Right ventricle myocardium inferior (tissue), 1 donor: ENCODE measurements around the gene CCR6. TPM values are rescaled to one million over a fixed set of nuclear protein-coding genes. Genes with fewer than 3 reads are reported as not detected.
"Not testable (repeated sequence)": the region's sequence is repeated elsewhere in the genome, so short reads cannot be mapped to it uniquely, and the experiment has no call there.

Experiments
- ATAC-seq: fragments of 200-7000 bp; cut with Tn5 transposase; one replicate; pipeline ENCODE4 v1.9.1; 2020; ENCODE audit warnings: mild to moderate bottlenecking, moderate library complexity
- DNase-seq: peaks from one replicate; pipeline ENCODE4 v3.0.0; 2021; ENCODE audit errors: missing footprints
- intact Hi-C: fragments of 100-400 bp; cut with DNase I; formaldehyde crosslinking; loops from one replicate; pipeline ENCODE4 v1.11.0; 2022
- total RNA-seq: library from RNA; stranded (reverse); fragmentation: NEBNext Ultra II Directional; extraction: Animal tissue kit (Norgen Biotek cat#: 25700); gene quantifications from one replicate; pipeline ENCODE4 v1.2.1, GENCODE V29; 2021
- donor health status: DM: no; HTN: yes; CAD: no; lungs with severe emphysema.

Gene CCR6
- total RNA-seq, 1 donor from 2014 or later, result not detected

- intact Hi-C loops, result no loop called here
- DNase-seq, result no peak
- peak; percentile 28 for ATAC-seq
Measured at GRCh38 chr6:167154291-167154690, 31.4 kb downstream of the CCR6 start.

GRCh38 chr6:167154895-167155294 lies 32.0 kb downstream of the CCR6 start:
- intact Hi-C loops, result no loop called here
- DNase-seq (no peak), ATAC-seq (no peak)

GRCh38 chr6:167157414-167157813 lies 34.5 kb downstream of the CCR6 start:
- DNase-seq, result no peak
- no peak for ATAC-seq
- intact Hi-C loops, result no loop called here

- no peak for DNase-seq
- intact Hi-C loops, result no loop called here
Measured at GRCh38 chr6:167157863-167158262, 35.0 kb downstream of the CCR6 start, which contains the start of gene GPR31. Gene GPR31, minus strand, starts transcription at chr6:167157980. Its CDS starts 149 bp downstream, at chr6:167157831.

GRCh38 chr6:167161851-167162467 lies 39.1 kb downstream of the CCR6 start:
- intact Hi-C loops, result no loop called here
- no peak for ATAC-seq
- no peak for DNase-seq

More at GRCh38 chr6:167157863-167158262, 35.0 kb downstream of the CCR6 start, which contains the start of gene GPR31:
- no peak for ATAC-seq

GRCh38 chr6:167162591-167162990 lies 39.7 kb downstream of the CCR6 start:
- ATAC-seq (no peak), DNase-seq (no peak)
- intact Hi-C loops, result no loop called here

GRCh38 chr6:167163476-167164011 lies 40.6 kb downstream of the CCR6 start:
- intact Hi-C loops, result no loop called here

GRCh38 chr6:167164261-167164660 lies 41.4 kb downstream of the CCR6 start:
- intact Hi-C loops, result no loop called here
- no peak for ATAC-seq
- DNase-seq, result no peak

More at GRCh38 chr6:167163476-167164011, 40.6 kb downstream of the CCR6 start:
- no peak for DNase-seq
- ATAC-seq, result no peak

GRCh38 chr6:167165858-167166471 lies 43.1 kb downstream of the CCR6 start:
- no peak for DNase-seq
- intact Hi-C loops, result no loop called here
- no peak for ATAC-seq

- DNase-seq, ATAC-seq, intact Hi-C loops: not testable (repeated sequence)
Measured at GRCh38 chr6:167167699-167168098, 44.8 kb downstream of the CCR6 start.

- intact Hi-C loops, ATAC-seq, DNase-seq: not testable (repeated sequence)
Measured at GRCh38 chr6:167168296-167168695, 45.4 kb downstream of the CCR6 start.

GRCh38 chr6:167169867-167170266 lies 47.0 kb downstream of the CCR6 start:
- DNase-seq, intact Hi-C loops, ATAC-seq: not testable (repeated sequence)

- intact Hi-C loops, DNase-seq, ATAC-seq: not testable (repeated sequence)
Measured at GRCh38 chr6:167171300-167171699, 48.4 kb downstream of the CCR6 start.

- intact Hi-C loops, DNase-seq, ATAC-seq: not testable (repeated sequence)
Measured at GRCh38 chr6:167172011-167172410, 49.1 kb downstream of the CCR6 start.

GRCh38 chr6:167177271-167177670 lies 54.4 kb downstream of the CCR6 start:
- ATAC-seq, DNase-seq, intact Hi-C loops: not testable (repeated sequence)

- DNase-seq, intact Hi-C loops, ATAC-seq: not testable (repeated sequence)
Measured at GRCh38 chr6:167178896-167179655, 56.2 kb downstream of the CCR6 start.

- intact Hi-C loops, ATAC-seq, DNase-seq: not testable (repeated sequence)
Measured at GRCh38 chr6:167180086-167180485, 57.2 kb downstream of the CCR6 start.

- intact Hi-C loops, DNase-seq, ATAC-seq: not testable (repeated sequence)
Measured at GRCh38 chr6:167181351-167181750, 58.5 kb downstream of the CCR6 start.

- intact Hi-C loops, ATAC-seq, DNase-seq: not testable (repeated sequence)
Measured at GRCh38 chr6:167182913-167183314, 60.0 kb downstream of the CCR6 start.
